Bronchus fibroblast of lung (primary cell): Measurements from ENCODE around the gene CDH18. TPM values are rescaled to one million over a fixed set of nuclear protein-coding genes. Genes with fewer than 3 reads are reported as not detected.

Experiments used
- total RNA-seq: library from RNA; depleted of rRNA; stranded (reverse); fragments of >200 nt; gene quantifications from 2 replicates; pipeline ENCODE4 v1.2.3, GENCODE V29; 2015

CDH18 gene, protein sequence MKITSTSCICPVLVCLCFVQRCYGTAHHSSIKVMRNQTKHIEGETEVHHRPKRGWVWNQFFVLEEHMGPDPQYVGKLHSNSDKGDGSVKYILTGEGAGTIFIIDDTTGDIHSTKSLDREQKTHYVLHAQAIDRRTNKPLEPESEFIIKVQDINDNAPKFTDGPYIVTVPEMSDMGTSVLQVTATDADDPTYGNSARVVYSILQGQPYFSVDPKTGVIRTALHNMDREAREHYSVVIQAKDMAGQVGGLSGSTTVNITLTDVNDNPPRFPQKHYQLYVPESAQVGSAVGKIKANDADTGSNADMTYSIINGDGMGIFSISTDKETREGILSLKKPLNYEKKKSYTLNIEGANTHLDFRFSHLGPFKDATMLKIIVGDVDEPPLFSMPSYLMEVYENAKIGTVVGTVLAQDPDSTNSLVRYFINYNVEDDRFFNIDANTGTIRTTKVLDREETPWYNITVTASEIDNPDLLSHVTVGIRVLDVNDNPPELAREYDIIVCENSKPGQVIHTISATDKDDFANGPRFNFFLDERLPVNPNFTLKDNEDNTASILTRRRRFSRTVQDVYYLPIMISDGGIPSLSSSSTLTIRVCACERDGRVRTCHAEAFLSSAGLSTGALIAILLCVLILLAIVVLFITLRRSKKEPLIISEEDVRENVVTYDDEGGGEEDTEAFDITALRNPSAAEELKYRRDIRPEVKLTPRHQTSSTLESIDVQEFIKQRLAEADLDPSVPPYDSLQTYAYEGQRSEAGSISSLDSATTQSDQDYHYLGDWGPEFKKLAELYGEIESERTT
- total RNA-seq, result 0.34 and 1.5 TPM in 2 replicates

DNA sequence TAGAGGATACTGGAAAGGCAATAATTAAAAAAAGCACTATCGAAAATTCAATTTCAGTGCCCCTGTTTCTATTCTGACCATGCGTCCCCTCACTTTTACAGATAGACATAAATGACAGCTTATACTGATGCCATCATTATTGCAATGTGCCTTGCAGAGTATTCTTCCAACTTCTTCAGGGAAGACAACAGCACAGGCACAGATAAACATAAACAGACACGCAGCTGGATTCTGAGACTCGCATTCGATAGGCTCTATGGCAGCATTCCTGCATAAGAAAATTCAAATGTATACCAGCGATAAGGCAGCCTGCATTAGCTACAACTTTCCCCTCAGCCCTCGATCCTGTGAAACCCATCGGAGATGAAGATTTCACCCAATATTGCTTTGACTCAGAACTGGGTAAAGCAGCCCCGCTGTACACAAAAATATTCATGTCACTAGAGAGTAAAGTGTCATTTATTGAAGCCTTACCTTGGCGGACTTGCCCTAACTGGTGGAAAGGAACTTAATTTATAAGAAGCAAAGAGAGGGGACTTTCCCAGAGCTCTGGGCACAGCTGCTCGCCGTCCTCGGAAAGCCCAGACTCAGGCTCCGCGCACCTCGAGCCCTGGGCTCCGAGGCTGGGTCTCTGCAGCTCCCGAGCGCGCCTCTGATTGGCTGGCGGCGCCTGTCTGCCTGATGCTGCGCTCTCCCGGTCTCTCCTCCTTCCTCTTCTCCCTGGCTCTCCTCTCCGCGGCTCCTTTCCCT is at the start of gene CDH18:
TSS of gene CDH18 (minus strand) at position 589 of the 750 bp plus-strand sequence. CDS start 149,214 bp downstream, outside the sequence.

